Coronary artery (tissue), 2 donors: ENCODE results near the gene PPM1K.

ENCODE experiments used
- DNase-seq: peaks from one replicate; pipeline ENCODE4 v3.0.0-alpha.2; 2017; ENCODE audit warnings: low spot score
- H3K27ac ChIP-seq, 2 donors: fragments of 200-600 bp; sonication (generic); one replicate each; pipeline ENCODE4 v1.5.1; 2016 to 2019
- H3K4me3 ChIP-seq: fragments of 200-600 bp; sonication (generic); 2 replicates; pipeline ENCODE4 v1.5.1; 2016; ENCODE audit warnings: mild to moderate bottlenecking, moderate library complexity
- CTCF ChIP-seq: fragments of 200-600 bp; sonication (generic); IDR thresholded peaks from one replicate; pipeline ENCODE4 v1.5.1; 2019; ENCODE audit warnings: antibody characterized with exemption

PPM1K gene

GRCh38 chr4:88230969-88231771 is 53.2 kb downstream of the PPM1K start:
- Histone ChIP-seq H3K4me3 (peak overlapping the region; percentile 63), H3K27ac (peak overlapping the region; percentile 66 to 70)
- TF ChIP-seq CTCF = no peak
- DNase-seq = no peak

DNA sequence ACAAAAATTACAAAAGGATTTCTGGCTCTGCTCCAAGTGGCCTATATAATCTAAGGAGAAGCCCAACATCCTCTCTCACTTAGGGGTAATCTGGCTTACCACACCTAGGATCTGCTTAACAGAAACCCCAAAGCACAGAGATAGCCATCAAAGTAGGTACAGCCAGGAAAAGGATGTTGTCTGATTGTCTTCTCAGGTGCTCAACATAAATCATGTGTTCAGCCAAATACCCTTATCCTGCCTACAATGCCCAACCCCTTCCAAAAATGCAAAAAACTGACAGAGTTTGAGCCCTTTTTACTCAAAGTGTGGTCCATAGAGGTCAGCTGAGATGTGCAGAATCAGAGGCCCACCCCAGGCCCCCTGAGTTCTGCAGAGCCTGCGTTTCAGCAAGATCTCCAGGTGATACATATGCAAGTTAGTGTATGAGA is 53.9 kb downstream of the PPM1K start:
- Histone ChIP-seq H3K4me3 (peak overlapping the region; percentile 63), H3K27ac (peak overlapping the region; percentile 66 to 70)
- TF ChIP-seq CTCF = no peak
- no peak for DNase-seq

GRCh38 chr4:88227734-88228133 is 56.6 kb downstream of the PPM1K start:
- no peak for TF ChIP-seq CTCF
- Histone ChIP-seq H3K27ac (no peak overlapping the region), H3K4me3 (no peak overlapping the region)
- DNase-seq = no peak

GRCh38 chr4:88226143-88226542 is 58.2 kb downstream of the PPM1K start:
- H3K27ac ChIP-seq = no peak overlapping the region

DNA sequence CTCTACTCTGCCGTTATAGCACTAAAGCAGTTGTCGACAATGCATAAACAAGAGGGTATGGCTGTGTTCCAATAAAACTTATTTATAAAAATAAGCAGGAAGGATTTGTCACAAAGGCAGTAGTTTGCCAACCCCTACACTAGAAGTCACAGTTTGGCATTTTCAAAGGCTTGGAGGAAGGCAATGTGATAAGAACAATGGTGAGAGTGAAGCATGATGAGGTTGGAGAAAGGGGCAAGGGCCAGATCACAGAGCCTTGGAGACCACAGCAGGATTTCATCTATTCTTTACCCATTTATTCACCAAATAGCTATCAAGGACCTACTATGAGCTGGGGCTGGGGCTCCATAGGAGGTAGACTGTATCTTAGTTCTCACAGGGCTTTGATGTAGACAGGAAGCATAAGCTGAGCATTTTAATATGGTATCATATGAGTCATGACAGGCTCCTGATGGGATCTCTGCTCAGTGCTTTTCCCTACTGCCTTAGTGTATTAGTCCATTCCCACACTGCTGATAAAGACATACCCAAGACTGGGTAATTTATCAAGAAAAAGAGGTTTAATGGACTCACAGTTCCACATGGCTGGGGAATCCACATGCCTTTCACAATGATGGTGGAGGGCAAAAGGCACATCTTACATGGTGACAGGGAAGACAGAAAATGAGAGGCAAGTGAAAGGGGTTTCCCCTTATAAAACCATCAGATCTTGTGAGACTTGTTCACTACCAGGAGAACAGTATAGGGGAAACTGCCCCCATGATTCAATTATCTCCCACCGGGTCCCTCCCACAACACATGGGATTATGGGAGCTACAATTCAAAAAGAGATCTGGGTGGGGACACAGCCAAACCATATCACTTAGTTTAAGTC is 58.9 kb downstream of the PPM1K start:
- DNase-seq = no peak
- H3K27ac ChIP-seq = no peak overlapping the region
- H3K4me3 ChIP-seq = no peak overlapping the region
- no peak for TF ChIP-seq CTCF

More at GRCh38 chr4:88226143-88226542, 58.2 kb downstream of the PPM1K start:
- DNase-seq = no peak
- TF ChIP-seq CTCF = no peak
- no peak overlapping the region for H3K4me3 ChIP-seq

DNA sequence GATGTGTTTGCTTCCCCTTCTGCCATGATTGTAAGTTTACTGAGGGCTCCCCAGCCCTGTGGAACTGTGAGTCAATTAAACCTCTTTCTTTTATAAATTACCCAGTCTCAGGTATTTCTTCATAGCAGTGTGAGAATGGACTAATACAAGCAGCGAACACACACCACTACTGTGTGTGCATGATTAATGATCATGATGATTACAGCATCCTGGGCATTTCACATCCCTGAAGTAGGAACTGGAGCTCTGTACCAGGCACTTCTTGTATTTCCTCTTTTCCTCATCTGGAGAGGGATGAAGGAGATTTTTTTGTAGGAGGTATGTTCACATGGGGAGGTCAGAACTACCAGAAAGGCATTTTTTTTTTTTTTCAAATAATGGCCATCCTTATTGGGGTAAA is 60.8 kb downstream of the PPM1K start:
- TF ChIP-seq CTCF = no peak
- H3K4me3 ChIP-seq = no peak overlapping the region
- no peak overlapping the region for H3K27ac ChIP-seq
- no peak for DNase-seq
